Midbrain (tissue), 1 donor: ENCODE data around the gene RPS26.
"Not testable (repeated sequence)": the region's sequence is repeated elsewhere in the genome, so short reads cannot be mapped to it uniquely, and the experiment has no call there.

ENCODE experiments used
- DNase-seq: peaks from one replicate; lab custom pipeline; 2025; lab: John Stamatoyannopoulos, UW

Gene RPS26

GRCh38 chr12:56041552-56042429 is at the start of gene RPS26:
TSS of gene RPS26 (plus strand) at chr12:56041918. CDS start at chr12:56042167, 249 bp downstream.
- DNase-seq = peak; percentile 96

DNA sequence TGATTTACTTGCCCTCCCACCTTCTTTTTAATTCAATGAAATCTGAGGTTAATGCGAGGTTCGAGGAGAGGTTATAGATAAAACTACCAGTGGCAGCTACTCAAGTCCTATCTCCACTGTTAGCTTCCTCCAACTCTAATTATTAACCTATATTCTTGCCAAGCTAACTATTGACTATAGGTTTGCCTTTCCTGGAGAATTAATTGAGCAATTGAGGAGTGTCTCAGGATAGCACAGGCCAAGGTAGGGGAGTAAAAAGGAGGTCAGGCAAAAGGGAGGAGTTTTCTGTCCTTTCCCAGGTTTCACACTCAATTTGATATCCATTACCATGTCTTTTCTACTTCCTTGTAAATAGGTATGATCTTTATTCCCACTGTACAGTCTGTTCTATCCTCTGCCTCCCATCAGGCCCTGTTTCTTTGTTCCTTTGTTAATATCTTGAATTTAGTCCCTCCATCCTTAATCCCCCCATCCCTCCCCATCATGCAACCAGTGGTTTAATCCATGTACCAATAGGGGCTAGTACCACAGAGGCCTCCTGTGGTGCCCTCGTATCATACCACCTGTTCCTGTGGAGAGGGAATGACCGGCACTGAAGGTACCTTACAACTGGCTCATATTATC is 48.4 kb upstream of the RPS26 start:
- DNase-seq = no peak

DNA sequence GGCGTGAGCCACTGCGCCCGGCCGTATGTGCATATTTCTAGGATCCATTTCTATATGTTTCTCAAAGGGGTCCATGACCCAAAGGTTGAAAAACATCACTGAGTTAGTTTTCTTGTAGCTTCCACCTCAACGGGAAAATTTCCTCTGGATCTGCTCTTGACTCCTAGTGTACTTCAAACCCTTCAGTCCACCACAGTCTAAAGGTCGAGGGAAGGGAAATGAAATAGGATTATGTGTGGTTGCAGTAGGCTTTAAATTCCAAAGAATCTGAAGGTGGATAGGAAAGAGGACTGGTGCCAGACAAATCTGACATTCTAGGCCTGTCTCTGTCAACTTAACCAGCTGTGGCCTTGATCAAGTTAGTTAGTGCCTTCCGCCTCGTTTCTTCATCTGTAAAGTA is 46.4 kb upstream of the RPS26 start:
- no peak for DNase-seq

DNA sequence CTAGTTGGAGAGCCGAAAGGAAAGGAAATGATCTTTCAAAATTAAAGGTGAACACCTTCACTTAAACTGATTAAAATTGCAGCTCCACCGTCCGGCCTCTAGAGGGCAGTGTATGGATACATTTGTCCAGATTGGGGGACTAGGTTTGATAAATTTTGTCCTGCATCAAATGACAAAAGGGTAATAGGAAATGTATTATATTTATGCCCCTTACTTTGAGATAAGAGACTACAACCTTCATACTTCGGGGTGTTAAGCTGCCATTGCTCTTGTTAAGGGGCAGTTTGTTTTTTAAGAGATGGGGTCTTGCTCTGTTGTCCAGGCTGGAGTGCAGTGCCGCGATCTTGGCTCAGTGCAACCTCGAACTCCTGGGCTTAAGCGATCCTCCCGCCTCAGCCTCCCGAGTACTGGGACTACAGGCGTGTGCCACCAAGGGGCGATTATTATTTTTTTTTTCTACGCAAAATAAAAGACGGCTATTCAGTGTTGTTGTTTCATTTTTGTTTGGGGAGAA is 45.5 kb upstream of the RPS26 start:
- DNase-seq = peak; percentile 70

- DNase-seq = peak; percentile 97
Measured at GRCh38 chr12:55996715-55997534, 44.8 kb upstream of the RPS26 start, which contains the start of gene SUOX. TSS of gene SUOX (plus strand) at chr12:55997276. CDS start at chr12:56002222, 4,946 bp downstream.

GRCh38 chr12:55997535-55997859 is 44.2 kb upstream of the RPS26 start:
- DNase-seq = no peak

DNA sequence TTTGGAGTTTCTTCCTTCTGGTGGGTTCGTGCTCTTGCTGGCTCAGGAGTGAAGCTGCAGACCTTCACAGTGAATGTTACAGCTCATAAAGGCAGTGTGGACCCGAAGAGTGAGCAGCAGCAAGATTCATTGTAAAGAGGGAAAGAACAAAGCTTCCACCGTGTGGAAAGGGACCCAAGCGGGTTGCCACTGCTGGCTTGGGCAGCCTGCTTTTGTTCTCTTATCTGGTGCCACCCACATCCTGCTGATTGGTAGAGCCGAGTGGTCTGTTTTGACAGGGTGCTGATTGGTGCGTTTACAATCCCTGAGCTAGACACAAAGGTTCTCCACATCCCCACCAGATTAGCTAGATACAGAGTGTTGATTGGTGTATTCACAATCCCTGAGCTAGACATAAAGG is 42.2 kb upstream of the RPS26 start:
- DNase-seq = not testable (repeated sequence)

DNA sequence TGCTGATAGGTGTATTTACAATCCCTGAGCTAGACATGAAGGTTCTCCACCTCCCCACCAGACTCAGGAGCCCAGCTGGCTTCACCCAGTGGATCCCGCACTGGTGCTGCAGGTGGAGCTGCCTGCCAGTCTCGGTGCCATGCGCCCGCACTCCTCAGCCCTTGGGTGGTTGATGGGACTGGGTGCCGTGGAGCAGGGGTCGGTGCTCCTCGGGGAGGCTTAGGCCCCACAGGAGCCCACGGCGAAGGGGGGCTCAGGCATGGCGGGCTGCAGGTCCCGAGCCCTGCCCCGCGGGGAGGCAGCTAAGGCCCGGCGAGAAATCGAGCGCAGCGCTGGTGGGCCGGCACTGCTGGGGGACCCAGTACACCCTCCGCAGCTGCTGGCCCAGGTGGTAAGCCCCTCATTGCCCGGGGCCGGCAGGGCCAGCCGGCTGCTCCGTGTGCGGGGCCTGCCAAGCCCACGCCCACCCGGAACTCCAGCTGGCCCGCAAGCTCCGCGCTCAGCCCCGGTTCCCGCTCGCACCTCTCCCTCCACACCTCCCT is 41.6 kb upstream of the RPS26 start:
- DNase-seq = not testable (repeated sequence)

DNA sequence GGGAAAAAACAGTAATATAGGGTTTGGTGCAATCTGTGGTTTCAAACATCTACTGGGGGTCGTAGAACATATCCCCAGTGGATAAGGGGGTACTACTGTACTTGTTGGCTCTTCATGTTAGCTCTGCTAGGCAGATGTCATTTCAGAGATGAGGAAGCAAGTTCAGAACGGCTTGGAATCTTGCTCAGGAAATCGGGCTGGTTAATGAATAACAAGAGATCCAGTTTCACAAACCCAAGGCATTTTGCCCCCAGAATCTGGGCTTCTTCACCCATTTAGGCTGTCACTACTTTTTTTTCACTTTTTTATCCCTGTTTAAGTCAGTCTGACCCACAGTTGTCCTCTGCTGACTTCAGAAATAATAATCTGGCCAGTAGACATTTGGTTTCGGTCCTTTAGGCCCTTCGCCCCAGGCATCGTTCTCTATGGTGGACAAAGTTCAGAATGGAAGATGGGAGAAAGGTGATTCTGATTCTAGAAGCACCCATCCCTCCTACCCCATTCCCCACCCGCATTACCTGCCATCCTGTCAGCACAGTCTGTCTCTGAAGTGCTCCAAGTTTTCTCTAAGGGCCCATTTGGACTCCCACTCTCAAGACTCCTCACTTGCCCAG is 40.1 kb upstream of the RPS26 start:
- no peak for DNase-seq

- DNase-seq = not testable (repeated sequence)
Measured at GRCh38 chr12:56003376-56003775, 38.3 kb upstream of the RPS26 start.

GRCh38 chr12:56004211-56004610 is 37.5 kb upstream of the RPS26 start:
- DNase-seq = no peak

GRCh38 chr12:56007564-56008559 is 33.9 kb upstream of the RPS26 start:
- peak; percentile 43 for DNase-seq

DNA sequence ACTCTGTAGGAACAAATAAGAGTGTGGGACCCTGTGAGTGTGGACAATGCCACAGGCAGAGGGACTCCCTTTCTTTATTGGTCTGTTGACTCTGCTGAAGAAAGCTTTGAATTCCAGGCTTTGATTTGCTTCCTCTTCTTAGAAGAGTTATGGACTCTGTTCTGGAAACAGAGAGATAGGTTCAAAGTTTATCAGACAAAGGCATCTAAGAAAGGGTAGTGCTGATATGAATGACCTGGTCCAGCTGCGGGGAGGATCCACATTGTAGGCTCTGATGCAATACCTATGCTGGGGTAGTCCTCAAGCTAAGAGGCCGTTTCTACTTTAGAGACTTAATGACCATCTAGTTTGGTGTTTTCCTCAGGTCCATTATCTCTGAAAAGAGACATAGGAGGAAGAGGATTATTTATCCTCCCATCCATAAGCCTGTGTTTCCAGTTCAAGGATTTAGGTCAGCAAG is 31.6 kb upstream of the RPS26 start:
- DNase-seq = no peak

DNA sequence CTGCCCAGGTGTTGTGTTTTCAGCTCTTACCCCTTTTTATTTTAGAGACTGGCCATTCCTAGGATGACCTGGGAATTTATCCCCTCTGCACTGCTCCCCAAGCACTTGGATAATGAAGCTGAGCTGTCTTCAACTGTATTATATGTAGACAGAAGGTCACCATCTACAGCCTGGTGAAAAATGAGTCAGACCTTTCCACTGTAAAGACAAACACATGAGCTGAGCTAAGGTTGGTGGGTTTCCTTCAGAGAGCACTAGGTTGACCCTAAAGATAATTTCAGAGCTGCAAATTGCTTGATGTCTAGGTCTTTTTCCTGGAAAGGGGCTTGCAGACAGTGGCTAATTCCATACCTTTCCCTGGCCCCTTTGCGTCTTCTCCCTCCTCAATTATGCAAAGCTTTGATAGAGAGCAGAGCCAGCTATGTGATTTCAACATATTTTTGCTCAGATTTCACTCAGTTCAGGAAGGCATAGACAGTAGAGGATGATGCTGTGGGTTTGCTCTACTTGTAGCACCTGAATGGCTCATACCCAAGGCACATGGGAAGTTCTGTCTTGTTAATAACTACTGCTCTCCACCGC is 30.1 kb upstream of the RPS26 start:
- DNase-seq = no peak

DNA sequence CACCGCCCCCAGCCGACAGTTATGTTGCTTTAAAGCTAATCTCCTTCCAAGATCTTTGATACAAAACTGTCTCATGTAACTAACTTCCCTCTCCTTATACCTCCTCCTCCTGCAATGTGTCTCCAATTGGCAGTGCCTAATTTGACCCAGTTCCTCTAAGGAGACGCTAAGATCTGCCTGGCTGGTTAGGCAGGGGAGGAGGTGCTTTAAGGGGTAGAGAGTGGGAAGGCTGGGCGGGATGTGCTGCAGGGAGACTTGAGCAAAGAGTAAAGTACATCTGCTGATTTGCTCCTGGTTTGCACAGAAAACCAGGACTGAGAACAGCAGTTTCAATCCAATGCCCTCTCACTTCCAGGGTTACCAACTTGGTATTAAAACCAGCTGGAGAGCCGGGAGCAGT is 28.2 kb upstream of the RPS26 start:
- no peak for DNase-seq

DNA sequence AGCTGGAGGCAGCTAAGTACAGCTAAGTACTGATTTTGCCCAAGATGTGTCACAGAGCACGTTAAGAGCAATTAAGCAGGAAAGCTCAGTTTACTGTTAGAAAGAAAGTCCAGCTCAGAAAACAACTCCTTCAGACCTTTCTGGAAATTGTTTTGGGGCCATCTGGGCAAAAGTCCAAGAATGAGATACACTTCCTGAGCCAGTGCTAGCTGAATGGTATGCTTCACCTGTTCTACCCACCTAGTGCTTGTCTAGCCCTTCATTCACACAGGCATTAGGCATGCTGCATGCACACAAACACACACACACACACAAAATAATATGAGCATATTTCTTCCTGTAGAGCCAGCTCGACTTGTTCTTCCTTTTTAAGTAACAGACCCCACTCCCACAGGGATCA is 27.5 kb upstream of the RPS26 start:
- no peak for DNase-seq

- no peak for DNase-seq
Measured at GRCh38 chr12:56017181-56017580, 24.5 kb upstream of the RPS26 start.

- no peak for DNase-seq
Measured at GRCh38 chr12:56018356-56018755, 23.4 kb upstream of the RPS26 start.

DNA sequence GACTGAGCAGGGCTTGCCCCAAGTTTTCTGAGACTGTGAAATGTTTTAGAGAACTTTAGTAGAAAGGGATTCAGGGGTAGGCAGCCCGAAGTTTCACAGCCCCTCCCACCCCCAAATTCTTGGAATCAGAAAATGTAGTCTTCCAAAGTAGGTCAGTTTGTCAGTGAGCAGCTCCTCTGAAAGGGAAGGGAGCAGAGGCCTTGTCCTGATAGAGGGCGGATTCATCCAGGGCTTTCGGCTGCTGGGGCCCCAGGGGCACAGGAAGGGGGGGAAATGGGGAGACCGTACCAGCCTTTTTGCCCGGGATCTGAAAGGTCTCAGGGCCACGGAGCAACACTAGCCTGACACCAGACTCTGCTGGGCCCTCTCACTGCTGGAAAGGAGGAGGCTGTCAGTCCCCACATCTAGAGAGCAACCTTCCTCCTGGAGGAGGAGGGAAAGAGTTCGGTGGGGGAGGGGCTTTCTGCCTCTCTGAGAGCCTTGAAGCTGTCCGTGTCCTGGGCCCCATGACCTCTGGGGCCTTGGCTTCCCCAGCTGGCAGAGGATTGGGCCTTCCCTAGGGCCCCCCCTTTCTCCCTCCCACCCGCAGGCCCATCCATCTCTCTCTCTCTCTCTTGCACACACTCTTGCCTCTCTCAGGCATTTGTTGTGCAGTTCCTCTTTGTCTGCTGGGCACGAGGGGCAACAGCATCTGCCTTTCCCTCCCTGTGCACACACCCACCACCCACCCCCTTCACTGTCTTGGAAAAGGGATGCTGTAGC is 21.1 kb upstream of the RPS26 start, which contains the start of gene IKZF4:
TSS of gene IKZF4 (plus strand) at position 621 of the 762 bp plus-strand sequence. CDS start 451 bp downstream, outside the sequence.
- peak; percentile 18 for DNase-seq
